Measurements from ENCODE around the gene ATOH8.

ATOH8 gene

DNA sequence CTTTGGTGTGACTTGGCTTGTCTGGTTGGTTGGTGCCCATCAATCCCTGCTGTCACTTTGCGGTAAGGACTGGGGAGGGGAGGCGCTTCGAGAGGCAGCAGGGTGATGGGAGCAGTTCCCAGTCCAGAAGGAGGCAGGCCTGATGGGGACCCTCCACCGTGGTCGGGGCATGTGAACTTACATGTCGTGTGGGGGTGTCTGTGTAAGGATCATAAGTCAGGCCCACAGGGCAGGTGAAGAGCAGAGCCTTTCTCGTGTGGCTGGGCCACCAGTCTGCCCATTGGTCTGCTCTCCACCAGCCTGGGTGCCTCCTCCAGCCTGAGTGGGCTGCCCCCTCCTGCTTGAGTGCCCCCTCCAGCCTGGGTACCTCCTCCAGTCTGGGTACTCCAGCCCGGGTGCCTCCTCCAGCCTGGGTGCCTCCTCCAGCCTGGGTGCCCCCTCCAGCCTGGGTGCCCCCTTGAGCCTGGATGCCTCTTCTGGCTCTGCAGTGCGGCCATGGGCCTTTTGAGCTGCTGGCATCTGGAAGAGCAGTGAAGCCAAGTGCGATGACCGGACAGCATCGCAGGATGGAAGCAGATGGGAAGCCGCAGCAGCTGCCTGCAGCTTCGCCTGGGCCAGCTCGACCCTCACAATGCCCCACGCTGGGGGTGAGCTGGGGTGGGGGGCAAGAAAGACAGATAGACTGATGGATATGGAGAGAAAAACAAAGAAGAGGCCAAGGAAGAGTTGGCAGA is 25.0 kb downstream of the ATOH8 start:
- H3K4me3 Mint-ChIP-seq = no peak overlapping the region
- peaks cover 7 to 24% of the 10 kb centered on the region in 2 donors for H3K27me3 Mint-ChIP-seq
- no peaks in the 10 kb centered on the region for H3K36me3 Mint-ChIP-seq (ENCODE audit: insufficient read depth)
- ATAC-seq (replicated peaks) (no peak), DNase-seq (no peak)
- H3K4me1 Mint-ChIP-seq (ENCODE audit: low read depth in 2 of 2) = peaks cover 0 to 5% of the 10 kb centered on the region in 2 donors
- no peak overlapping the region for H3K27ac Mint-ChIP-seq
- no peaks in the 10 kb centered on the region for H3K9me3 Mint-ChIP-seq

DNA sequence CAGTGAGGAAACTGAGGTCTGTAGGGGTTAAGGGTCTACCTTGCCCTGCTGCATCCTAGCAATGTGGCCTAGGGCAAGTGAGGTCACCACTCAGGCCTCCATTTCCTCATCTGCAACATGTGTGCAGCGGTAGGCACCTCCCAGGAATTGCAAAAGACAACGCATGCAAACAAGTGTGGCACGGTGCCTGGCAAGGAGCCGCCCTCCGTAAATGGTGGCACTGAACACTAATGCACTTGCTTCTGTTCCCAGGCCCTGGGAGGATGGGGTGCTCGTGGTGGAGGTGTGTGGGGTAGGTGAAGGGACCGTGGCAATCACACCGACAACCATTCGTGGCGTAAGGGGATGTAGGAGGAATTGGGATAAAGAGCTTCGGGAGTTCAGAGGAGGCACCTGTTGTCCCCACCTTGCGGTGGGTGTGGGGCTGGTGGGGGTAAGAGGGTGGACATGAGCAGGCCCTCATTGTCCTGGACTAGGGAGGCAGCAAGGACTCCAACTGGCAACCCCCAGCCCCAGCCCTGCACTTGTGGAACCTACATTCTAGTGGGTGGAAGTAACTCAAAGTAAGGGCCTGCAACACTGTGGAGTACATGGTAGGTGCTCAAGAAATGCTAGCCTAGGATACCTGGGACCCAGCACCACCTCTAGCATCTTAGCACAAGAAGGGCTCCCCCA is 26.0 kb downstream of the ATOH8 start:
- no peak overlapping the region for H3K27ac Mint-ChIP-seq
- H3K27me3 Mint-ChIP-seq = peaks cover 0 to 18% of the 10 kb centered on the region in 2 donors
- no peak overlapping the region for H3K4me3 Mint-ChIP-seq
- DNase-seq = no peak
- H3K9me3 Mint-ChIP-seq = no peaks in the 10 kb centered on the region
- no peak for ATAC-seq (replicated peaks)
- no peaks in the 10 kb centered on the region for H3K36me3 Mint-ChIP-seq (ENCODE audit: insufficient read depth)
- H3K4me1 Mint-ChIP-seq (ENCODE audit: low read depth in 2 of 2) = peaks cover 0 to 5% of the 10 kb centered on the region in 2 donors

DNA sequence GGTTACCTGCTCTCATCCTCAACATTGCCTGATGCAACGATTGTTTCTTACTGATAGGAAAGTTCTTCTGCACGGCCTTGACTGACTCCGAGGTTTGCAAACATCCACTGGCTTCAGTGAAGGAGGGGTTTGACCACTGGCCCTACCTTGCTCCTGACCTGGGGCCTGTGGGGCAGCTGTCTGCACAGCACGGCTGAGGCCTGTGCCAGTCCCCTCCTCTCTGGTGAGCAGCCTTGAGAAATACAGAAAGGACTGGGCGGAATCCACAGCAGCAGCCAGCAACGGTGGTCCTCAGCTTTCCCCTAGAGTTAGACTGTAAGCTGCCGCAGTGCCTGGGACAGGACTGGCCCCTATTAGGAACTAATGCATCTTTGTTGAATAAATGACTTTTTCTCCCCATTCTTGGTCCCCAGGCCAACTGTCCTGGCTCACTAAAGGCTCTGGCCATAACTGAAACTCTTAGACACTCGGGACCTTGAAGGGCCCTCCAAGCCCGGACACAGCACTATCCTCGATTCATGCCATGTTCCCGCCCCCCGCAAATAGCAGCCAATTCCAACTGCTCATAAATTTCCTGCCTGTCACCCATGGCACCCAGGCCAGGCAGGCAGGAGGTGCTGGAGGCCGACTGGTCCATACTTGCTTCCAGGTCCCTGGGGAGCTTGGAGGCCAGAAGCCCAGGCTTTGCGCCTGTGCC is 26.7 kb downstream of the ATOH8 start:
- ATAC-seq (replicated peaks) (no peak), DNase-seq (no peak)
- no peaks in the 10 kb centered on the region for H3K9me3 Mint-ChIP-seq
- peaks cover 0 to 17% of the 10 kb centered on the region in 2 donors for H3K27me3 Mint-ChIP-seq
- H3K27ac Mint-ChIP-seq = no peak overlapping the region
- H3K4me1 Mint-ChIP-seq (ENCODE audit: low read depth in 2 of 2) = peaks cover 0 to 6% of the 10 kb centered on the region in 2 donors
- no peak overlapping the region for H3K4me3 Mint-ChIP-seq
- no peaks in the 10 kb centered on the region for H3K36me3 Mint-ChIP-seq (ENCODE audit: insufficient read depth)

- no peak overlapping the region for H3K4me3 Mint-ChIP-seq
- DNase-seq = no peak
- H3K27ac Mint-ChIP-seq = no peak overlapping the region
- H3K36me3 Mint-ChIP-seq (ENCODE audit: insufficient read depth) = no peaks in the 10 kb centered on the region
- H3K4me1 Mint-ChIP-seq (ENCODE audit: low read depth in 2 of 2) = peaks cover 0 to 8% of the 10 kb centered on the region in 2 donors
- ATAC-seq (replicated peaks) = no peak
- no peaks in the 10 kb centered on the region for H3K9me3 Mint-ChIP-seq
- H3K27me3 Mint-ChIP-seq = peaks cover 2 to 17% of the 10 kb centered on the region in 2 donors
Measured at GRCh38 chr2:85781013-85781332, 27.2 kb downstream of the ATOH8 start.

DNA sequence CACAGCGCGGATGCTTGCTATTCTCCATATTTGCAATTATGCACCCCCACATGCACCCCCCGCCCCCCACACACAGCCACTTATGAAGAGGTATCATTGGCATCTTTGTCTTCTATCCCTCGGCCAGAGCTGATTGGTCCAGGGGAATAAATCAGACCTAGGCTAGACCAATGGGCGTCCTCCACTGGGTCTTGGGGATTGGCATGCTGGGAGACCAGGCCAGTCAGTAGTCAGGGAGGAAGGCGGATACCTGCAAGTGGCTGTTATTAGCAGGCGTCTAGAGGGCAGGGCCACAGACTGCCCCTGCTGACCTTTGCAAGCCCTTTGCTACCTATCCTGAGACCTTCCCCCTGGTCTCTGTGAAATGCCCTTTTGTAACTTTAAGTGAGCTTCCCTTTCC is 30.0 kb downstream of the ATOH8 start:
- peaks cover 0 to 12% of the 10 kb centered on the region in 2 donors for H3K4me1 Mint-ChIP-seq (ENCODE audit: low read depth in 2 of 2)
- no peaks in the 10 kb centered on the region for H3K9me3 Mint-ChIP-seq
- DNase-seq (no peak), ATAC-seq (replicated peaks) (no peak)
- H3K36me3 Mint-ChIP-seq (ENCODE audit: insufficient read depth) = no peaks in the 10 kb centered on the region
- no peak overlapping the region for H3K27ac Mint-ChIP-seq
- peaks cover under 1 to 19% of the 10 kb centered on the region in 2 donors for H3K27me3 Mint-ChIP-seq
- no peak overlapping the region for H3K4me3 Mint-ChIP-seq

DNA sequence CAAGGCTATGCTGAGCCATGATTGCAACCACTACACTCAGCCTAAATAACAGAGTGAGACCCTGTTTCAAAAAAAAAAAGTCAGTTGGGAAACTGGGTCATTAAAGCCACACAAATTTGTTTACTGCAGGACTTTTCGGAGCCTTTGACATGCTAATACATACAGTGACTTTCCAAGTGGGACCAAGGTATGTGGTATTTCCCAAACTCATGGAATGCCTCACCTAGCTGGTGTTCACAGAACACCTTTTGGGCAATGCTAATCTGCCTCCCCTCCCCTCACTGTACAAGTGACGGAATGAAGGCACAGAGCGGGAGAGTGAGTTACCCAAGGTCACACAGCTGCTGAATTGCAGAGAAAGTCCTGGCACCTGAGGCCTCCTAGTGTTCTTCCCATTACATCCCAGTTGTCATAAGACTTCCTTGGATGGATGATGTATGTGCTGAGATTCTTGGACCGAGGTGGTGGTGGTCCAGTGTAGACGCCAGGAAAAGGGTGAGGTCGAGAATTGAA is 30.7 kb downstream of the ATOH8 start:
- H3K27ac Mint-ChIP-seq = peak overlapping the region in 1 of 2 donors; percentile 65

GRCh38 chr2:85785027-85785822 is 31.4 kb downstream of the ATOH8 start:
- H3K9me3 Mint-ChIP-seq = no peaks in the 10 kb centered on the region
- ATAC-seq (replicated peaks) (peak; percentile 81), DNase-seq (peak in 2 of 3 experiments; percentile 9 to 10)
- H3K4me1 Mint-ChIP-seq (ENCODE audit: low read depth in 2 of 2) = peaks cover 0 to 10% of the 10 kb centered on the region in 2 donors
- H3K4me3 Mint-ChIP-seq = no peak overlapping the region
- no peaks in the 10 kb centered on the region for H3K36me3 Mint-ChIP-seq (ENCODE audit: insufficient read depth)
- peak overlapping the region in 1 of 2 donors; percentile 65 for H3K27ac Mint-ChIP-seq
- peaks cover 6 to 32% of the 10 kb centered on the region in 2 donors for H3K27me3 Mint-ChIP-seq

More for the DNA sequence above, 30.7 kb downstream of the ATOH8 start:
- peaks cover 0 to 10% of the 10 kb centered on the region in 2 donors for H3K4me1 Mint-ChIP-seq (ENCODE audit: low read depth in 2 of 2)
- no peaks in the 10 kb centered on the region for H3K36me3 Mint-ChIP-seq (ENCODE audit: insufficient read depth)
- no peaks in the 10 kb centered on the region for H3K9me3 Mint-ChIP-seq
- DNase-seq (no peak), ATAC-seq (replicated peaks) (no peak)
- H3K27me3 Mint-ChIP-seq = peaks cover 6 to 27% of the 10 kb centered on the region in 2 donors
- H3K4me3 Mint-ChIP-seq = no peak overlapping the region

GRCh38 chr2:85785871-85786270 is 32.1 kb downstream of the ATOH8 start:
- H3K4me3 Mint-ChIP-seq = no peak overlapping the region
- ATAC-seq (replicated peaks) (no peak), DNase-seq (no peak)
- H3K27ac Mint-ChIP-seq = peak overlapping the region in 1 of 2 donors; percentile 65
- peaks cover 0 to 10% of the 10 kb centered on the region in 2 donors for H3K4me1 Mint-ChIP-seq (ENCODE audit: low read depth in 2 of 2)
- no peaks in the 10 kb centered on the region for H3K36me3 Mint-ChIP-seq (ENCODE audit: insufficient read depth)
- H3K9me3 Mint-ChIP-seq = no peaks in the 10 kb centered on the region
- H3K27me3 Mint-ChIP-seq = peaks cover 6 to 38% of the 10 kb centered on the region in 2 donors

GRCh38 chr2:85786444-85786843 is 32.7 kb downstream of the ATOH8 start:
- H3K9me3 Mint-ChIP-seq = no peaks in the 10 kb centered on the region
- peaks cover 6 to 44% of the 10 kb centered on the region in 2 donors for H3K27me3 Mint-ChIP-seq
- peak overlapping the region in 1 of 2 donors; percentile 65 for H3K27ac Mint-ChIP-seq
- DNase-seq (no peak), ATAC-seq (replicated peaks) (no peak)
- H3K36me3 Mint-ChIP-seq (ENCODE audit: insufficient read depth) = no peaks in the 10 kb centered on the region
- no peak overlapping the region for H3K4me3 Mint-ChIP-seq
- H3K4me1 Mint-ChIP-seq (ENCODE audit: low read depth in 2 of 2) = peaks cover 0 to 10% of the 10 kb centered on the region in 2 donors

DNA sequence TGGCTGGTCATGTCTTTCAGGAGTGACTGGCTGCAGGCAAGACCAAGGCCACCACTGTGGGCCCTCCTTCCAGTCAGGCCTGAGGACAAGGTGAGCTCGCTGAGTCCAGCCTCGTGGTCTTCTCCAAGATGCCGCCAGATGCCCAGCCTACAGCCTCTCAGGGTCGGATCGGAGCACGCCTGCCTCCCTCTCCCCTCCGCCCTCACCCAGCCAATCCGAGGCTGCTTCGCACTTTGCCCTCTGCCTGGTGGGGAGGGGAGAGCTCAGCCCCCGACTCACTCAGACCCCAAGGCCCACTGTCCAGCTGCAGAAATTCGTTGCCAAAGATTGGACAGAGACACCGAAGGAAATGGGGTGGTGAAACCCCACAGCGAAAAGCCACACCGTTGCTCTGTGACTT is 33.1 kb downstream of the ATOH8 start:
- H3K36me3 Mint-ChIP-seq (ENCODE audit: insufficient read depth) = no peaks in the 10 kb centered on the region
- peaks cover 0 to 10% of the 10 kb centered on the region in 2 donors for H3K4me1 Mint-ChIP-seq (ENCODE audit: low read depth in 2 of 2)
- H3K4me3 Mint-ChIP-seq = no peak overlapping the region
- peaks cover 9 to 48% of the 10 kb centered on the region in 2 donors for H3K27me3 Mint-ChIP-seq
- H3K27ac Mint-ChIP-seq = no peak overlapping the region
- DNase-seq (no peak), ATAC-seq (replicated peaks) (no peak)
- no peaks in the 10 kb centered on the region for H3K9me3 Mint-ChIP-seq

DNA sequence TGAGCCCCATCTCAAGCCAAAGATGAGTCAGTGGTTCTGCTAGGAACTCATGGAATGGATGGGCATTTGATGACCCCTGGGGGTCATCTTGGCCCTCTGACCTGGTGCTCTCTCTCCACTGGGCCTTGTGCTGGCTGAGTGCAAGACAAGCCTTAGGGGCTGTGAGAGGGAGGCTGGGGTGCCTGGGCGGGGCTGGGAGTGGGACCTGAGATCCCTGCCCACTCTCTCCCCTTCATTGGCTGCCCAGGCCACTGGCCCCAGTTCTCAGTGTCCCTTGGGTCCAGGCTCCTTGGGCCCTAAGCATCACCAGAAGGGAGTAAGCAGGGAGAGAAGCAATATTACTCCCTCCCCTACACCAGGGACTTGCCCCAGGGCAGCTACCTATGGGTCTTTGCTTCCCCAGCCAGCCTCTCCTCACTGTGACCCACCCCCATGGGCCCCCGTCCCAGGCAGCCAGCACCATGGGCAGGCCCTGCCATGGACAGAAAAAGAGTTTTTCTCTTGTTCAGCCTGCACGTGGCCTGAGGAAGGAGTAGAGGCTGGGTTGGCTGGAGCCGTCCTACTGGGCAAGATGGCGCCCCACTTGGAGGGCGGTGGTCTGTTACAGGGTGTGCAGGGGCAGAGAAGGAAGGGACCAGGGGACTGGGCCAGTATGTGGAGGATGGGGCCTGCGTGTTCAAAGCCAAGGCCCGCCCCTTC is 33.6 kb downstream of the ATOH8 start:
- no peak for DNase-seq
- Mint-ChIP-seq H3K27me3 (peaks cover 15 to 54% of the 10 kb centered on the region in 2 donors), H3K4me1 (ENCODE audit: low read depth in 2 of 2) (peaks cover 0 to 10% of the 10 kb centered on the region in 2 donors), H3K36me3 (ENCODE audit: insufficient read depth) (no peaks in the 10 kb centered on the region), H3K9me3 (no peaks in the 10 kb centered on the region), H3K27ac (no peak overlapping the region), H3K4me3 (no peak overlapping the region)
- ATAC-seq (replicated peaks) = no peak

DNA sequence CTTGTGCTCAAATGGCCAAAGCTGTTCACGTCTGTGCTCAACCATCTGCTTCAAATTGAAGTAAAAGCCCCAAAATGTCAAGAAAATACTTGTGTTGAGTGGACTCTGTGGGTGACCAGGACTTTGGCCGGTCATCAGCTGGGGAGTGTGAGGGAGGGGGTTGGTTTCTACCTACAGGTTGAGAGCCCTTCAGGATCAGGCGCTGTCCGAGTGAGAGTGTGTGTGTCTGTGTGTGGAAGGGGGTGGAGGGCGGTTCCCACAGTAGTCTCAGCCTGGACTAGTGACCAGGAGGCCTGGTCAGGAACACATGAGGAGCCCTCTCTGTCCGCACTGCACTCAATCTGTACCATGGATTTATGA is 34.2 kb downstream of the ATOH8 start:
- H3K9me3 Mint-ChIP-seq = no peaks in the 10 kb centered on the region
- peaks cover 0 to 10% of the 10 kb centered on the region in 2 donors for H3K4me1 Mint-ChIP-seq (ENCODE audit: low read depth in 2 of 2)
- ATAC-seq (replicated peaks) (no peak), DNase-seq (no peak)
- H3K4me3 Mint-ChIP-seq = no peak overlapping the region
- H3K36me3 Mint-ChIP-seq (ENCODE audit: insufficient read depth) = no peaks in the 10 kb centered on the region
- H3K27ac Mint-ChIP-seq = no peak overlapping the region
- H3K27me3 Mint-ChIP-seq = peaks cover 20 to 59% of the 10 kb centered on the region in 2 donors
